HG03045 (cell line): ENCODE measurements around the gene KAT2B.
A peak's percentile ranks its signal among the peaks of the same experiment; 100 is the strongest.
"Not testable (repeated sequence)": the region's sequence is repeated elsewhere in the genome, so short reads cannot be mapped to it uniquely, and the experiment has no call there.

Source experiments
- ATAC-seq: cut with Tn5 transposase; IDR thresholded peaks from one replicate; pipeline ENCODE4 v1.9.1; 2021; ENCODE audit warnings: mild to moderate bottlenecking, moderate library complexity; ENCODE audit not compliant: unreplicated experiment

The KAT2B gene

DNA sequence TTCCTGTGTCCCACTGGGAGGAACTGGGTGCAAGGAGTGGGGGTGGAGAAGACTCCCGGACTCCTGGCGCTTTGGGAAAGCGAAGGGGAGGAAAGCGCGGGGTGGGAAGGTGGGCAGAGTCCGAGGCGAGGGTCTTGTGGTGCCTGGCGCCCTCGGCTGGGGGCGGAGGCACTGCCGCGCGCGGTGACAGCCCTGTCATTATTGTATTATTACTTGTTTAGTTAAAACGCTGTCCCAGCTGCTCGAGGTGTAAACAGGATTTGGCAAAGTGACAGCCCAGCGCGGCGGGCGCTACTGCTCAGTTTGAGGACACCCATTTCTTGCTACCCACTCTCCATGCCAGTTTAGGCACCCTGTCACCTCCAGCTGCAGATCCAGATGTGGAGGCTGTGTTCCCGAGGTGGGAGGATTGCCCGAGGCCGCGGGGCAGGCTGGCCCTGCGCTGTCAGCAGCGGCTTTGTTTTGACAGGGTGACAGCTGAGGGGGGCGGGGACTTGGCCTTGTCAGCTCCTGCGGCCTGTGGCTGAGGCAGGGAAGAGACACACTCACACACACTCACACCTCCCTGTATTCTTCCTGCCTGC, 1.0 kb downstream of the KAT2B start:
- ATAC-seq: peak; percentile 50

DNA sequence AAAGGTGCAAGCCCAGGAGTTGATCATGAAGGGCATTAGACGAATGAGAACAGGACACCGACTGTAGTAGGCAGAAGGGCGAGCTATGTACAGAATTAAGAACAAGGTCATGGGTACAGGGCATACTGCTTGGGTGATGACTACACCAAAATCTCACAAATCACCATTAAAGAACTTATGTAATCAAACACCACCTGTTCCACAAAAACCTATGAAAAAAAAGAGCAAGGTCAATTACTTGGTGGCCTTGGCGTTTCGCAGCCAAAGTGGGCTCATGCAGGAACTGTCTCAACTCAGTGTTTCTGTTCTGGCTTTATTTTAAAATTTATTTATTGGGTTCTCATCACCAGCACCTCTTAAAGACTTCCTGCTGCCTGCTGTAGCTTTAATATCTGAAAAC, 2.1 kb downstream of the KAT2B start:
- no peak for ATAC-seq

DNA sequence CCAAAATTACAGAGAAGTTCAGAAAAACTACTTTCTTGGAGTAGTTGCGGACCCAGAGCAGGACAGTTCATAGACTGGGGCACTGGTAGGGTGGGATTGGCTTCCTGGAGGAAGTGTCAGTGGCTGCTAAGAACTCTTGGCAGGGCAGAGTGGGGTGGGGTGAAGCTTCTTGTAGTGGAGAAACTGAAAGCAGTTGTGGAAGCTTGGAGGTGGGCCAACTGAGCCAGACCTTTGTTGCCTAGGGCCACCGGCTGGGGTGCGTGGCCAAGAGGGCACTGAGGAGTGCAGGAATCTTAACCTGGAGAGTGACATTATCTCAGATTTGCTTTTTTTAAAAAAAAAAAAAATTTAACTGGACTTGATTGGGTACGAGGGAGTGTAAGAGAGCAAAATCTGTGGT, 3.1 kb downstream of the KAT2B start:
- peak; percentile 20 for ATAC-seq

DNA sequence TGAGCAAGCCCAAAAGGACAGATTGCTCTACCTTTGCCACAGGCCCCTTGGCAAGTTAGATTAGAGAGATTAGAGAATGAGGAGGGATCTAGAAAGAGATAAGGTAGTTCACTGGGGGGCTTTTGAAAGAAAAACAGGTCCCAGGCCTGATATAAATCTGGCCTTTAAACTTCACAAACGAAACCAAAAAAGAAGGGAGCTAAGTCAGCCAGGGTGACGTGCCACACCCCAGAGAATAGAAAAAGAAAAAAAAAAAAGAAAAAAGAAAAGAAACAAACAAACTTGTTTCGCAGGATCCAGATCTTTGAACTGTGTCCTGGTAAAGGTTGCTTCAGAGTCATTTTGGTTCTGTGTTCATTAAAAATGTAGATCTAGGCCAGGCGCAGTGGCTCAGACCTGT, 3.6 kb downstream of the KAT2B start:
- ATAC-seq: no peak

DNA sequence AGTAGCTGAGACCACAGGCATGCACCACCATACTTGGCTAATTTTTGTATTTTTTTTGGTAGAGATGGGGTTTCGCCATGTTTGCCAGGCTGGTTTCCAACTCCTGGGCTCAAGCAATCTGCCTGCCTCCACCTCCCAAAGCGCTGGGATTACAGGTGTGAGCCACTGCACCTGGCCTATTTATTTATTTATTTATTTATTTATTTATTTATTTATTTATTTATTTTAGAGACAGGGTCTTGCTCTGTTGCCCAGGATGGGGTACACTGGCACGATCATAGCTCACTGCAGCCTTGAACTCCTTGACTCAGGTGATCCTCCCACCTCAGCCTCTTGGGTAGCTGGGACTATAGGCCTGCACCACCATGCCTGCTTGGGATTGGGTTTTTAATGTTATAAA, 4.9 kb downstream of the KAT2B start:
- not testable (repeated sequence) for ATAC-seq

DNA sequence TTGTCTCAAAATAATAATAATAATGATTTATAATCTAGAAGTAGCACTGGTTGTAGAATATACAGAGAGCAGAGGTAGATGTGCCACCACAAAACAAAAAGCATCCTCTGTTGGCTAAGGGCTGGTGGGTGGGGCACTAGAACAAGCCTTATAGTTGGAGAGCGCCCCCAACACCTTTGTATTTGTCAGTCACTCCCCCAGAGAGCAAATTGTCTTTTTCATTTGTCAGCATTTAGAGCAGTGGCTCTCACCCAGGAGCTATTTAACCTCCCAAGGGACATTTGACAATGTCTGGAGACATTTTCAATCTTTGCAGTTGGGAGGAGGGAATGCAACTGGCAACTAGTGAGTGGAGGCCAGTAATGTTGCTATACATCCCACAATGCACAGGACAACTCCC, 6.3 kb downstream of the KAT2B start:
- no peak for ATAC-seq

DNA sequence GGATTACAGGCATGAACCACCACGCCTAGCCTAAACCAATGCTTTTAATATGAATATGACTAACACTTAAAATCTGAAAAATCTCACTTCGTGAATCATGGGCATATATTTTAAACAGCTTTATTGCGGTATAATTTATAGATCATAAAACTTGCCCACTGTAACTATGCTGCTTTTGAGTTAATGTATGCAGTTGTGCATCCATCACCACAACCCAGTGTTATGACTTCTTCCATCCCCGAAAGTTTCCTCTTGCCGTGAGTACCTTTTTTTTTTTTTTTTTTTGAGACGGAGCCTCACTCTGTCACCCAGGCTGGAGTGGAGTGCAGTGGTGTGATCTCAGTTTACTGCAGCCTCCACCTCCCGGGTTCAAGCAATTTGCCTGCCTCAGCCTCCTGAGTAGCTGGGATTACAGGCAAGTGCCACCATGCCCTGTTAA, 7.1 kb downstream of the KAT2B start:
- ATAC-seq: no peak

DNA sequence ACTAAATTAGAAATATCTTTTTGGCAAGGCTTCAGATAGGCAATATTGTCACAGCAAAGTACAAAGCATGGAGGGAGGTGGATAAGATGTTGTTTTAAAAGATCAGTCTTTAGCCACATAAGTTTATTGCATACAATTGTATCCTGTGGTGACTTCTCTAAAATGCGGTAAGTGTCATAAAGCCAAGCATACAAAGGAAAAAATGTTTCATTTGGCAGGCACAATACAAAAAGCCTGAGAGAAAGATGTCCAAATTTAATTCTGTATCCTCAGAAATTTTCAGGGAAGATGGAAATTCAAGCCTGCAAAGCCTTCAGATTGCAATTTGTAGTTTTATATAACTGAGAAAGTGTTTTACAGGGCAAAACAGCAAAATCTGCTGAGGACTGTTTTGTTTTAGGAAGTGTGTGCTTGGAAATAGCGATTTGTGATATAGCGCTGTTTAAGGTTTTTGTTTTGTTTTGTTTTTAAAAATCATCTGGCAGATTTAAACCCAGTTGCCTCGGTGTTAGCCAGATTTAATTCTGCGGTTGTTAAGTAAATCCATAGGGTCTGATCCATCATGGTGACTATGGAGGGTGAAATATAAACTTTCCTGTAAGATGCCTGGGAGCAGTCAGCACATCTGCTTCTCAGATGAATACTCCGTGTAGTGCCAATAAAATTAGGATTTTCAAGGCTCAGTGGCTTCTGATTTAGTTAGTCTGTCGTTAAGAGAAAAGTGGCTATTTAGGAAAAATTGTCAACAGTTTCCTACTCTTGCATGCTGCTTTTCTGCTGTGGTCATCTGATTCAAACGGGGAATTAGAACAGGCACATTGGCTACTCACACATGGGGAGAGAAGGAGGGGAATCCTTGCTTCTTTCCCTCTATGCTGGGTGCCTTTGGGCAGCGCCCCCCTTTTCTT, 8.0 kb downstream of the KAT2B start:
- ATAC-seq: peak; percentile 25

DNA sequence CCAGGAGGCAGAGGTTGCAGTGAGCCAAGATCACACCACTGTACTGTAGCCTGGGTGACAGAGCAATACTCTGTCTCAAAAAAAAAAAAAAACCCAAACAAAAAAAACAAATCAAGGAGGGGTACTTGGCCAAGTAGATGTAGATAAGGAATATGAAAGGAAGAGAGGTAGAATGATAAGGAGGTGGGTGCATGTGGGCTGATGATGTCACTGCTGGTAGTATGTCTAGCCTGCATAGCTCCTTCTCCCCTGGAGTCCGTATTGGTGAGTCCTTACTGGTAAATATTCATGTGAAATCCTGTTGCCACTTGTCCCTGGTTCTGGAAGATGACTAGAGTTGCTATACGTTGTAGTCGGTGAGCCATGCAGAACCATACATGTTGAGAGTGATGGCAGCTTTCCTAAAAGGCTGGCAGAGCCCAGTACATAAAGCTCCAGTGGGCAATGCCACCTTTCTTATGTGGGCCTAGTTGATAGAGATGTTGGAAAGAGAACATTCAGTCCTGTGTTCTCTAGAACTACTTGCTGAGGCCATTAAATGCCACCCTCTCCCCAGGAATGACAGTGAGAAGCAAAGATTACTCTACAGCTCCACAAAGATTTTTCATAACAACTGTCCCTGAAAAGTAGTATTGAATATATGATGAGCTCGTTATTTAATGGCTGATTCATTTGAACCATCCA, 11.0 kb downstream of the KAT2B start:
- ATAC-seq: no peak

DNA sequence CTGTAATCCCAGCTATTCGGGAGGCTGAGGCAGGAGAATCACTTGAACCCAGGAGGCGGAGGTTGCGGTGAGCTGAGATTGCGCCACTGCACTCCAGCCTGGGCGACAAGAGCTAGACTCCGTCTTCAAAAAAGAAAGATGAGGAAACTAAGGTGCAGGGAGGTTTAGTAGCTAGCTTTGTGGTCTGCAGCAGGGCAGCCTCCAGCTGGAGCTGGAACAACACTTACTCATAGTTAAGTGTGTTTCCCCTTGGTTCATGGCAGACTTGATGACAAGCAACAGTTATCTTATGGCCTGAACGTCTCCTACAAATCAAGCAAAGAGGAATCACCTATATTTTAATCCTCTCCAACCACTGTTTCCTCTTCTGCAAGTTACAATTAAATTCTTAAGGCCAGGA, 12.6 kb downstream of the KAT2B start:
- ATAC-seq: no peak

DNA sequence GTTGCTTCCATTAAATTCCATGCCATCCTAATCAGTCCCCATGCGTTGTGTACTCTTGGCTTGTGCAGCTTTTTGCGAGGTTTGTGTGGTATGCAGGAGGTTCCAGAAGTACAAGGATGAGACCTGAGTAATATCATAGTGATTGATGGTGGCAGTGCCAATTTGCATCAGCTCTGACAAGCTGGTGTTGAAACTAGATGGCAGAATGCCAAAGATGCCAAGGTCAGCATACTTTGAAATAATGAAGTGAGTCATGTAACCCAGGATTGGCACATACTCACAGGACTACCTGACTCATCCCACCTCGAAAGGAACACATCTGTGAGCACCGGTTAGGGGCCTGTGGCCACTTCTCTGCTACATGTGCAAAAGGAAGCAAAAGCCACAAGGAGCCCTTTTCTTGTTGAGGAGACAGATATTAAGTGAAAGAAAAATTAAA, 14.3 kb downstream of the KAT2B start:
- ATAC-seq: peak; percentile 70

DNA sequence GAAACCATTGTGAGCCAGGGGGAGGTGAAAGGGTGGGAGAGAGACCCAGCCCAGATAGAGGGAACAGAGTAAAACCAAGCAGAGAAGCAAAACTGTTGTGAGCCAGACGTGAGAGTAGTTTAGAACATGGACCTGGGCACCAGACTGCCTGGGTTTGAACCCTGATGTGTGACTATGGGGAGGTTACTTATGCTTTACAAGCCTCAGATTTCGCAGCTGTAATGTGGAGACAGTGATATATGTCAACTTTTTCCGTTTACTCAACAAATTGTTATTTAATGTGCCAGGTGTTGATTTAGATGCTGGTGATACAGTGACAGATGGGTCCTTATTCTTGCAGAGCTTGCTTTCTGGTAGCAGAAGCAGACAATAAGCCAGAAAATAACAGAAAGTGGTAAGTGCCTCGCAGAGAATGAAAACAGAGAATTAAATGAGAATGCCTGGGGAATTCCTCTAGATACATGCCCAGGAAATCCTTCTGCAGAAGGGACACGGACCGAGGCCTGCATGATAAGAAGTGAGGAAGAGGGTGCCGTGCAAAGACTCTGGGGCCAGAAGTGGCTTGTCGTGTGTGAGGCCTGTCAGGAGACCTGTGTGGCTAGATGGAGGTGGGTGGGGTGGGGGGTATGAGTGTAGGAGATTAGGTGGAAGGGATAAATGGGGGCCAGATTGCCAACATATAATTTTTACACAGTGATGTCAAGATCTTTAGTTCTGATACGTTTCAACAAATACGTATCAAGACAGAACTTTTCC, 15.0 kb downstream of the KAT2B start:
- ATAC-seq: peak; percentile 2

DNA sequence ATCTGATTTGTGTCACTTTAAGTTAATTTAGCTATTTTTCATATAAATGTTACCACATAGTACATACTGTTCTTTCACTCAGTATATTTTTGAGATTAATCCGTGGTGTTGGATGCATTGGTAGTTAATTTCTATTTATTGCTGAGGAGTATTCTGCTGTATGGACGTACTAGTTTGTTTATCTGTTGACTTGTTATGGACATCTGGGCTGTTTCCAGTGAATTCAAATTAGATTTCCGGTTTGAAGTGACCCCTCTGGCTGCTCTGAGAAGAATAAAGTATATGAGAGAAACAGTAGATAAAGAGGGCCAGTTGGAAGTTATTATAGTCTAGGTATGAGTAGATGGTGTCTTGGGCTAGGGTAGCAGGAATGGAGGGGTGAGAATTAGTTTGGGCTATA, 15.6 kb downstream of the KAT2B start:
- no peak for ATAC-seq

DNA sequence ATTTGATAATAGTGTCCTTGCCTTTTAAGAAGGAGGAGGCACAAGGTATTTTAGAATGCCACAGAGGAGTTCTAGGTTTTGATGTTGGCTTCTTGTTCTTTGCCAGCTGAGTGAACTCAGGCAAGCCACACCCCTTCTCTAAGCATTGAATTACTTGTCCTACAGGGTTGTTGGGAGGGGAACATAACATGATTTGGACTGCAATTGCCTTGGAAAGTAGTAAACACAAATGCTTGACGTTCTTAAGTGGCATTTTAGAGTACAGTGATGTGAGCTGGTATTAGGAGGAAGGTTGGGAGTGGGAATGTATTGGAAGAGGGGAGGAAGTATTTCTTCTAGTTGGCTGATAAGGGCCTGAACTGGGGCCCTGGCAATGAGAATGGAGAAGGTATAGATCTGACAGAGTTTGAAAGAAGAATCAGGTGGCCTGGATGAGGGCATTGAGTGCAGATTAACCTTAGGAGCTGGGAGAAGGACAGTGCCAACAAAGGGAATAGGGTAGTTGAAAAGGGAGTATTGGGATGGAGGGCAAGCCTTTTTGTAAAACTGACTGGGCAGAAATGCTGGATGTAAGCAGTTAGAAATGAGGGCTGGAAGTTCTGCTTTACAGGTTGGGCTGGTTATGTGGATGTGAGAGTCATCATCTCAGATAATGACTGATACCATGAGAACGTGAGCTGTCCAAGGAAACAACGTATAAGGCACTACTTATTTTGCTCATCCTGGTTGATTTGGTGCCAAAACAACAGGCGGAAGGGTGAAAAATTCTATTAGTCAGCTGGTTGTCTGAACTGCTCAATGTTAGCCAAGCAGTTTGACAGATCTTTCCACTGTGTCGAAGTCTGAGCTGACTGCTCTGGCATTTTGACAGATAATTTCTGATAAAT, 16.7 kb downstream of the KAT2B start:
- ATAC-seq: no peak

DNA sequence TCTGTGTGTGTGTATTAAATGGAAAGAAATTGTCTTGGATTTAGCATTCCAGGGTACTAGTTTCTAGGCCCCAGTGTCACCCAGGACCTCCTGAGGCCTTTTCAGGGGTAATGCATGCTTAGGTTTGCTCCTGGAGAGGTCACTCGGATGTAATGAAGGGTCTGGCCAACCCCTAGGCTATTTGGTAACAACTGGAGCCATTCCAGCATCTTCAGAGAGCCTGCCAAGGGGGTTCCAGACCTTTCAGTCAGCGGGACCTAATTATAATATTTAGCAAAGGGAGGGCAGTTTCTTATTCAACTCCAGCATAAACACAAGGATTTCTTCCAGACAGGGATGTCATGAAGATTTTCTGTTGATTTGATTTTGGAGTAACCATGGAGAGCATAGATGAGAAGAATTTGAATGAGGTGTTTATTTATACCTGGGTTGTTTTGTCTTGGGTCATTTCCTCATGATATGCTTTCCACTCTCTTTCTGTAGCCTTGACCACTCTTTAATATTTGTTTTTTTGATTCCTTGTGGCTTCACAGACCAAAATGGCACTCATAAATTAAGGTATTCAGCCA, 17.4 kb downstream of the KAT2B start:
- ATAC-seq: no peak

DNA sequence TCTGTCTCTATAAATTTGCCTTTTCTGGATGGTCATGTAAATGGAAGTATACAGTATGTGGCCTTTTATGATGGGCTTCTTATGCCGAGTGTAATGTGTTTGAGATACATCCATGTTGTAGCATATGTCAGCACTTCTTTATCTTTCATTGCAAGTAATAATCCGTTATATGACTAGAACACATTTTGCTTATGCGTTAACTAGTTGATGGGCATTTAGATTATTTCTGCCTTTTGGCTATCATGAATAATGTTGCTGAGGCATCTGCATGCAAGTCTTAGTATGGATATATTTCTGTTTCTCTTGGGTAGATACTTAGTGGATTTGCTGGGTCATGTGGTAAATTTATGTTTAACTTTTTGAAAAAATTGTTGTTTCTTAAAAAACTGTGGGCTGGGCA, 19.7 kb downstream of the KAT2B start:
- ATAC-seq: no peak

DNA sequence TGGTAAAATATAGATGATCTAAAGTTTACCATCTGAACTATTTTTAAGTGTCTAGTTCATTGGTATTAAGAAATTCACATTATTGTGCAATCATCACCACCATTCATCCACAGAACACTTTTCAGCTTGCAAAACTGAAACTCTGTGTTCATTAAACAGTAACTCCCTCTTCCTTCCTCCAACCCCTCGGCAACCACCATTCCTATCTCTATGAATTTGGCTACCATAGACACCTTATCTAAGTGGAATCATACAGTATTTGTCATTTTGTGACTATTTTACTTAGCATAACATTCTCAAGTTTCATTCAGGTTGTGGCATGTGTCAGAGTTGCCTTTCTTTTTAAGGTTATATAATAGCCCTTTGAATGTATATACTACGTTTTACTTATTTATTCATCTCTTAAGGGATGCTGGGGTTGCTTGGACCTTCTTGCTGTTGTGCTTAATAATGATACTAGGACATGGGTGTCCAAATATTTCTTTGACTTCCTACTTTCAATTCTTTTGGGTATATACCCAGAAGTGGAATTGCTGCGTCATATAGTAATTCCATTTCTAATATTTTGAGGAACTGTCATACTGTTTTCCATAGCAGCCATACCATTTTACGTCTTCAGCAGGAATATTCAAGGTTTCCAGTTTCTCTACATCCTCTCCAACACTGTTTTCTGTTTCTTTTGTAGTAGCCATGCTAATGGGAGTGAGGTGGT, 20.9 kb downstream of the KAT2B start:
- ATAC-seq: no peak

DNA sequence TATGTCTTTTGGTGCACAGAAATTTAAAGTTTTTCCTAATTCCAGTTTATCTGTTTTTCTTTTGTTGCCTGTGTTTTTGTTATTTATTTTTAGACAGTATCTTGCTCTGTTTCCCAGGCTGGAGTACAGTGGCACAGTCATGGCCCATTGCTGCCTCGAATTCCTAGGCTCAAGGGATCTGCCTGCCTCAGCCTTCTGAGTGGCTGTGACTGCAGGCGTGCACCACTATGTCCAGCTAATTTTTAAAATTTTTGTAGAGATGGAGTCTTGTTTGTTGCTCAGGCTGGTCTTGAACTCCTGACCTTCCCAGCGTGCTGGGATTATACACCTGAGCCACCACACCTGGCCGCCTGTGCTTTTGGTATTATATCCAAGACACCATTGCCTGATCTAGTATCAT, 22.8 kb downstream of the KAT2B start:
- no peak for ATAC-seq

DNA sequence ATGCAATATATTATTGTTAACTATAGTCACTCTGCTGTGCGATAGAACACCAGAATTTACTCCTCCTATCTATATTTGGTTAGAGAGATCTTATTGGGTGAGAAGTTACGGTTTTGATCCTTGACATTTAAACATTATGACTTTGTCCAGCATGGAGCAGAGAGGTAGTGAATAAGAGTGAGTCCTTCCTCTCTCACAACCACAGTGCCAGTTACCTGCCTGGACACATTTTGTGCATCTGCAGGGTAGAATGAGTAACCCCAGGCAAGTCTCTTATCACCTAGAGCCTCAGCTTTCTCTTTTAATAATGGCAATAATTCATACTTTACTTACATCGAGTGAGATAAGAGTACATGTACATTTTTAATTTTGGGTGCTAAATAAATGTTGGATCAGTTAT, 24.1 kb downstream of the KAT2B start:
- ATAC-seq: no peak
